Mesendoderm (in vitro differentiated cells): ENCODE results near the gene FCHO2.

Source experiments
- DNase-seq: peaks from one replicate; pipeline ENCODE4 v3.0.0; 2013
- H2AK5ac ChIP-seq: 2 replicates; pipeline ENCODE4 v1.6.1; 2013; ENCODE audit warnings: low read length, inconsistent platforms
- H2BK120ac ChIP-seq: 2 replicates; pipeline ENCODE4 v1.6.1; 2013; ENCODE audit warnings: low read depth, mild to moderate bottlenecking, low read length, moderate library complexity, mixed read lengths
- H2BK15ac ChIP-seq: replicated peaks from 2 replicates; pipeline ENCODE4 v1.6.1; 2013; ENCODE audit warnings: low read depth, mild to moderate bottlenecking, moderate library complexity
- H2BK5ac ChIP-seq: 2 replicates; pipeline ENCODE4 v1.6.1; 2013; ENCODE audit warnings: low read length, inconsistent platforms
- H3K18ac ChIP-seq: 2 replicates; pipeline ENCODE4 v1.6.1; 2013; ENCODE audit warnings: mild to moderate bottlenecking, low read length, mixed read lengths
- H3K23ac ChIP-seq: one replicate; pipeline ENCODE4 v1.6.1; 2013; ENCODE audit warnings: low read length
- H3K27ac ChIP-seq: 2 replicates; pipeline ENCODE4 v1.5.1; 2013; ENCODE audit warnings: low read depth, mild to moderate bottlenecking, inconsistent platforms, low read length, moderate library complexity
- H3K27me3 ChIP-seq: 2 replicates; pipeline ENCODE4 v1.6.1; 2013; ENCODE audit warnings: low read length, control low read depth, mild to moderate bottlenecking, inconsistent platforms; ENCODE audit not compliant: insufficient read depth, poor library complexity
- H3K36me3 ChIP-seq: 2 replicates; pipeline ENCODE4 v1.6.1; 2013; ENCODE audit warnings: low read length, inconsistent platforms; ENCODE audit not compliant: control insufficient read depth, insufficient read depth
- H3K4ac ChIP-seq: one replicate; pipeline ENCODE4 v1.6.1; 2013; ENCODE audit warnings: low read depth, mild to moderate bottlenecking, low read length, moderate library complexity
- H3K4me1 ChIP-seq: 2 replicates; pipeline ENCODE4 v1.6.1; 2013; ENCODE audit warnings: low read depth, low read length, inconsistent platforms; ENCODE audit not compliant: control insufficient read depth
- H3K4me2 ChIP-seq: 2 replicates; pipeline ENCODE4 v1.6.1; 2013; ENCODE audit warnings: low read length
- H3K4me3 ChIP-seq: 2 replicates; pipeline ENCODE4 v1.5.1; 2013; ENCODE audit warnings: mild to moderate bottlenecking, low read length
- H3K56ac ChIP-seq: one replicate; pipeline ENCODE4 v1.6.1; 2013; ENCODE audit warnings: low read length
- H3K79me1 ChIP-seq: 2 replicates; pipeline ENCODE4 v1.6.1; 2013; ENCODE audit warnings: low read length, inconsistent platforms
- H3K79me2 ChIP-seq: 2 replicates; pipeline ENCODE4 v1.6.1; 2013; ENCODE audit warnings: mild to moderate bottlenecking, low read length; ENCODE audit not compliant: control insufficient read depth, insufficient read depth
- H3K9ac ChIP-seq: 2 replicates; pipeline ENCODE4 v1.6.1; 2013; ENCODE audit warnings: low read length, inconsistent platforms
- H4K5ac ChIP-seq: one replicate; pipeline ENCODE4 v1.6.1; 2013; ENCODE audit warnings: low read length
- H4K8ac ChIP-seq: one replicate; pipeline ENCODE4 v1.6.1; 2013; ENCODE audit warnings: low read depth, mild to moderate bottlenecking, control low read depth, low read length, moderate library complexity
- WGBS: extraction: QIAGEN DNeasy Blood & Tissue Kit; methylation state at CpG from one replicate; pipeline ENCODE4 v1.1.7; 2013; ENCODE audit warnings: low lambda C conversion rate, missing lambda C conversion rate; ENCODE audit not compliant: insufficient coverage; ENCODE audit errors: extremely low coverage; 5-methylcytosine and 5-hydroxymethylcytosine counted together

The FCHO2 gene

GRCh38 chr5:73135429-73136054 is 179.7 kb downstream of the FCHO2 start:
- WGBS = no CpG with 5 or more reads among the region's 6 CpGs
- H2BK15ac ChIP-seq = no peak overlapping the region
- peak; percentile 77 for DNase-seq

GRCh38 chr5:73136055-73136562 is 180.3 kb downstream of the FCHO2 start:
- Histone ChIP-seq H2BK120ac (no peak overlapping the region), H3K4me2 (no peak overlapping the region), H2BK15ac (no peak overlapping the region), H3K18ac (peak overlapping the region; percentile 35), H2AK5ac (no peak overlapping the region), H3K36me3 (no peaks in the 10 kb centered on the region), H3K4me1 (peaks cover 3% of the 10 kb centered on the region), H4K8ac (no peak overlapping the region), H3K27me3 (no peaks in the 10 kb centered on the region), H3K4ac (peak overlapping the region; percentile 19), H3K27ac (no peak overlapping the region), H3K4me3 (no peak overlapping the region), H3K23ac (peak overlapping the region; percentile 4), H3K9ac (no peak overlapping the region), H3K79me1 (no peaks in the 10 kb centered on the region), H2BK5ac (no peak overlapping the region), H3K79me2 (no peaks in the 10 kb centered on the region), H4K5ac (no peak overlapping the region), H3K56ac (no peak overlapping the region)
- no CpG with 5 or more reads among the region's 15 CpGs for WGBS
- peak; percentile 93 for DNase-seq

More at GRCh38 chr5:73135429-73136054, 179.7 kb downstream of the FCHO2 start:
- Histone ChIP-seq H4K5ac (no peak overlapping the region), H3K4me1 (peaks cover 3% of the 10 kb centered on the region), H3K56ac (no peak overlapping the region), H3K4me3 (no peak overlapping the region), H3K36me3 (no peaks in the 10 kb centered on the region), H3K27me3 (no peaks in the 10 kb centered on the region), H3K79me2 (no peaks in the 10 kb centered on the region), H2BK120ac (no peak overlapping the region), H3K4me2 (no peak overlapping the region), H2BK5ac (no peak overlapping the region), H3K23ac (peak overlapping the region; percentile 4), H3K18ac (peak overlapping the region; percentile 35), H3K9ac (no peak overlapping the region), H3K79me1 (no peaks in the 10 kb centered on the region), H3K27ac (no peak overlapping the region), H2AK5ac (no peak overlapping the region), H3K4ac (peak overlapping the region; percentile 19), H4K8ac (no peak overlapping the region)

- no peak overlapping the region for H3K18ac ChIP-seq
- no peaks in the 10 kb centered on the region for H3K79me2 ChIP-seq
- no CpG with 5 or more reads among the region's 10 CpGs for WGBS
Measured at GRCh38 chr5:73137563-73138530, 182.0 kb downstream of the FCHO2 start.

GRCh38 chr5:73139485-73139884 is 183.6 kb downstream of the FCHO2 start:
- no peak overlapping the region for H3K9ac ChIP-seq
- no peak overlapping the region for H3K4me2 ChIP-seq
- no peak overlapping the region for H3K27ac ChIP-seq
- no peaks in the 10 kb centered on the region for H3K79me2 ChIP-seq
- H3K4me1 ChIP-seq = peaks cover 3% of the 10 kb centered on the region
- H3K79me1 ChIP-seq = no peaks in the 10 kb centered on the region
- H3K4me3 ChIP-seq = no peak overlapping the region
- no peak overlapping the region for H3K18ac ChIP-seq
- no peak overlapping the region for H4K8ac ChIP-seq
- H3K4ac ChIP-seq = no peak overlapping the region
- no CpG with 5 or more reads among the region's 3 CpGs for WGBS
- H2BK120ac ChIP-seq = no peak overlapping the region
- H3K23ac ChIP-seq = no peak overlapping the region
- H2AK5ac ChIP-seq = no peak overlapping the region
- H3K56ac ChIP-seq = no peak overlapping the region
- H2BK15ac ChIP-seq = no peak overlapping the region
- DNase-seq = no peak
- no peaks in the 10 kb centered on the region for H3K36me3 ChIP-seq
- H4K5ac ChIP-seq = no peak overlapping the region
- H2BK5ac ChIP-seq = no peak overlapping the region
- H3K27me3 ChIP-seq = no peaks in the 10 kb centered on the region

More at GRCh38 chr5:73137563-73138530, 182.0 kb downstream of the FCHO2 start:
- no peaks in the 10 kb centered on the region for H3K36me3 ChIP-seq
- H3K56ac ChIP-seq = no peak overlapping the region
- H3K4ac ChIP-seq = no peak overlapping the region
- no peak overlapping the region for H3K9ac ChIP-seq
- no peak overlapping the region for H3K27ac ChIP-seq
- no peak for DNase-seq
- no peak overlapping the region for H3K23ac ChIP-seq
- H2BK120ac ChIP-seq = no peak overlapping the region
- no peak overlapping the region for H2AK5ac ChIP-seq
- no peak overlapping the region for H2BK15ac ChIP-seq
- H3K79me1 ChIP-seq = no peaks in the 10 kb centered on the region
- no peak overlapping the region for H4K5ac ChIP-seq
- H4K8ac ChIP-seq = no peak overlapping the region
- no peaks in the 10 kb centered on the region for H3K27me3 ChIP-seq
- H2BK5ac ChIP-seq = no peak overlapping the region
- no peak overlapping the region for H3K4me2 ChIP-seq
- H3K4me3 ChIP-seq = no peak overlapping the region
- peaks cover 3% of the 10 kb centered on the region for H3K4me1 ChIP-seq
